Measurements from ENCODE around the gene SLC22A31.
A peak's percentile ranks its signal among the peaks of the same experiment; 100 is the strongest.
"Not testable (repeated sequence)": the region's sequence is repeated elsewhere in the genome, so short reads cannot be mapped to it uniquely, and the experiment has no call there.

Gene SLC22A31

DNA sequence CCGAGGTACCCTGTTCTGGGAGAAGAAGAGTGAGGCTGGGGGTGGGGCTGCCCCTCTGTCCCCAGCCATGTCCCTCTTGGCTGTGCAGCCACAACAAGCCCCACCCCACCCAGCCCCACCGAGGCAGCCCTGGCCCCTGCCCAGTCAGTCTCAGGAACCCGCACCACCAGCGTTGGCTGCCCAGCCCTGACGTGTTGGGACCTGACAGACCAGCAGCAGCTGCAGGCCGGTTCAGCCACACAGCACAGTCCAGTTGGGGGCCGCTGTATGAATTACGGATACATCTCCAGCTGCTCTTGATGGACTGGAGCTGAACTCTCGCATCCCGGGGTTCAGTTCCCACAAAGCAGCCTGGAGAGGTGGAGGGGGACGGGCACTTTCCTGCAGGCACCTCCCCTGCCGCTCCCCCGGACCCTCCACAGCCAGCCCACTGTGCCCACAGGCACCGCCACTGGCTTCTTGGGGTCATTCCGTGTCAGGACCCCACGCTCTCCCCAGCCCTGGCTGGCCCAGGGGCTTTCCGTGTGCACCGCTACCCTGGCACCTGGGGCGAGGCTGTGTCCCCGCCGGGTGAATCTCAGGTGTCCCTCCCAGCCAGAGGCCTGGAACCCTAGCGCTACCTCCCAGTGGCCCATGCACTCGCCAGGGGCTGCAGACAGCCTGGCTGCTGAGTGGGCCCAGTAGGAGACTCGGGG, 21.7 kb downstream of the SLC22A31 start:
- no peak for DNase-seq

DNA sequence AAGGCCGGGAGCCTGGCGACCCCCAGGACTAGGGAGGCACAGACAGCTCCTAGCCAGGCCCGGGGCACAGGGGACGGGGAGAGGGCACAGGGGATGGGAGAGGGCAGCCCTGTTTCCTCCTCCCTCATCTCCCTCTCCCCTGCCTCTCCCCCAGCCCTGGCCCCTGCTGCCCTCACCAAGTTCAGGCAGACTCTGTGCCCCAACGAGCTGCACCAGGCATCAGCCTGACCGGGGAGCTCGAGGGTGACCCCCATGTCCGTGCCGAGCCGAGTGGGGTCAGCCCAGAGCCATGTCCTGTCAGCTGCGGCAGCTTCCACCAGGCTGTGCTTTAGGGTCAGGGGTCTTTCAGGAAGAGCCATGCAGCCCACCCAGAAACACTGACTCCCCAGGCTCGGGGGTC, 22.8 kb downstream of the SLC22A31 start:
- no peak for DNase-seq

GRCh38 chr16:89176717-89177116, 23.6 kb downstream of the SLC22A31 start:
- no peak for DNase-seq

DNA sequence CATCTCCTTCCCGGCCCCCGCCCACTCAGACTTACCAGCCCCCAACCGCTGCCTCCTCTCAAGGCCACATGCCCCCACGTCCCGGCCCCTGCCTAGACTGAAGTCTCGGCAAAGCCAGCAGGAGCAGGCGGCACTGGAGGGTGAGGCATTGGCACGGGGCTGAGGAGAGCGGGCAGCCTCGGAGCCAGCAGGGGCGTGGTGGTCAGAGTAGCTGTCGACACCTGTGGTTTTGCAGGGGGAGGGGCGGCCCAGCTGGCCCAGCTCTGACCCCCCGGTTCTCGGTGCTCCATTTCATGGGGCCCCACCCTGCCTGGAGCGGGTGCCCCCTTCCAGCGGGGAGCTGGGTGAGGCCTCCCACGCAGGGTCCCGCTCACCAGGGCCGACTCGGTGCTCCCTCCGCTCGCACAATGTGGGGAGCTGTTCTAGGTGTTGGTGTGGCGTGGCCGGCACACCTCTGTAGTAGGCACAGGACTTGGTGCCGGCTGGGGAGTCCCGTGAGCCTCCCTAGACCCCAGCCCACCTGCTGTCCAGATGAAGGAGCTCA, 24.1 kb downstream of the SLC22A31 start:
- no peak for DNase-seq

GRCh38 chr16:89175280-89176146, 24.8 kb downstream of the SLC22A31 start:
- no peak for DNase-seq

DNA sequence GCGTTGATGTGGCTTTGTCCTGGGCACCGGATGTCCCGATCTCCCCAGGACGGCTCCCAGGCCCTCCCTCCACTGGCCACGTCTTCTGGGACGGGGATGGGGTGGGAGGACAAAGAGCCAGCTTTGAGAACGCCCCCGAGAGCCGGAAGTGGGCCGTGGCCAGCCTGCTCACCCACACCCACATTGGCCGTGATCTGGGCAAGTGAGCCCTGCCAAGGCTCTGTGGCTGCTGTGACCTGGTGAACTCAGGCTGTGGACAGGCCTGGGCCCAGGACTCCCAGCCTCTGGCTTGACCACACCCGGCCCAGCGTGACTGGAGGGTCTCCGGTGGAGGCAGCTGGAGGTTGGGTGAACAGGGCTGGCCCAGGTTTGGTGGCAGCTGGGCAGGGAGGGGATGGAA, 25.5 kb downstream of the SLC22A31 start:
- no peak for DNase-seq

- DNase-seq: no peak
Measured at GRCh38 chr16:89174055-89174827, 26.1 kb downstream of the SLC22A31 start.

- no peak for DNase-seq
Measured at GRCh38 chr16:89173174-89173921, 27.0 kb downstream of the SLC22A31 start.

DNA sequence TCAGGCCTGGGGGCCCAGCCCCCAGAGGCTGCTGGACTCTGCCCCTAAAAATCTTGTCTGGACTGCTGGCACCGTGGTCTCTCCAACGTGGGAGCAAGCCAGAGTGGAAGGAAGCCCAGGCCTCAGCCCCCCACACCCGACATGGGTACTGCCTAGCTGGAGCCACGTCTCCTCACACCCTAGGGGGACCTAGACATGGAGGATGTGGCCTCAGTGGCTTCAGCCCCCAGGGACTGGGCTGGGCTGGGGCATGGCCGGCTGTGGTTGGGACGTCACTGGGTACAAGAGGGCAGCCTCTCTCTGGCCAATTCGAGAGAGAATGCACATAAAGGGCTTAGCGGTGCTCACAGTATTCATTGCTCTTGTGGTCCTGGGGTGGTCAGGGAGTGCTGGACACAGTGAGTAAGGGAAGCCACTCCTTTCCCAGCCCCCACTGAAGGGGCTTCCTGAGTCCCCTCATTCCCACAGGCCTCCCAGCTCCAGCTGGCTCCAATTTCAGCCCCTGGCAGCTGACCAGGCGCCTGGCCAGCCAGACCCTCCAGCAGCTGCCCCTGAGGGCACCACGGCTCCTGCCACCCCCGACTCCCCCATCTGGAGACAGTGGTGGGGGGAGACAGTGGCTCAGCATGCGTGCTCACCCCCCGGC, 27.7 kb downstream of the SLC22A31 start:
- no peak for DNase-seq

DNA sequence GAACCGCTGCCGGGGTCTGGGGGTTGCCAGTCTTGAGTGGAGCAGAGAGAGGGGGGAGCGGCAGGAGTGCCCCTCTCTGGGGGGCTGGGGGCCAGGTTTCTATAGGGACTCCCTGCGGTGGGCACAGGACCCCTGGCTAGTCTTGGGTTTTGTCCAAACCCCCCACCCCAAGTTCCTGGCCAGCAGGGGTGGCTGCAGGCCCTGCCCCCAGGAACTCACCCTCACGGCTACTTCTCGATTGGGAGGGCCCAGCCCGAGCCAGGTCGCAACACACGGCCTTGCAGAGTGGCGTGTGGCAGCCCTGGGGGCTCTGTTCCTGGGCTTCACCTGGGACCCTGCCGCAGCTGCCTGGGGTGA, 28.2 kb downstream of the SLC22A31 start:
- no peak for DNase-seq

DNA sequence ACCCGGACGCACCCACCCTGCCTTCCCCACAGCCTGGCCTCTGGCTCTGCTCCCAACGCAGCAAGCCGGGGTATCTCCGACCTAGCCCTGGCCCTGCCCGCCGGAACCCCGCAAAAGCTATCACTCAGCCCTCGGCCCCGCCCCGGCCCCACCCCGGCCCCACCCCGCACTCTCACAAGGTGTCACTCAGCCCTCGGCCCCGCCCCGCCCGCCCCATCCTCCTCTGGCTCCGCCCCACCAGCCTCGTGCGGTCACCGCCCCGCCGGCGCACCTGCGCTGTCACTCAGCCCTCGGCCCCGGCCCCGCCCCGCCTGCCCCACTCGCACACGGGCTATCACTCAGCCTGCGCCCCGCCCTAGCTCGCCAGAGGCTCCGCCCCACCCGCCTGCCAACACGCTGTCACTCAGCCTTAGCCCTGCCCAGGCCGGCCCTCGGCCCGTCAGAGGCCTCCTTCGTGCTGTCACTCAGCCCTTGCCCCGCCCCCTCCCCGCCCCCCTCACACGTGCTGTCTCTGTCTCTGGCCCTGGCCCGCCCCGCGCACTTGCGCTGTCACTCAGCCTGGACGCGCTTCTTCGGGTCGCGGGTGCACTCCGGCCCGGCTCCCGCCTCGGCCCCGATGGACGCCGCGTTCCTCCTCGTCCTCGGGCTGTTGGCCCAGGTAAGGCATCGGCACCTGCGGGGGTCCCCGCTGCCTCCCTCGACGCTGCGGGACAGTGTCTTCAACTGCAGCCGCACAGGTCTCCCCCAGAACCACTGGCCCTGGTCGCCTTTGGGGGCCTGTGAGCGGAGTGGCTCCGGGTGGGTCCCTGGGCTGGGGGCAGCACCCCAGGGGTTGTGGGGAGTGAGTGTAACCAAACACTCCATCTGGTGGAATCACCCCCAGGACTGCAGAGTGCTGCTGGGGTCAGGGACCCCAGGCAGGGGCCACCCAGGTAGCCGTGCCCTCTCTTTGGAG, 28.8 kb downstream of the SLC22A31 start, which contains the start of gene CDH15:
CDH15 (plus strand) TSS at position 533 of the 955 bp plus-strand sequence; CDS start at position 617, 84 bp downstream.
- peak; percentile 98 for DNase-seq

DNA sequence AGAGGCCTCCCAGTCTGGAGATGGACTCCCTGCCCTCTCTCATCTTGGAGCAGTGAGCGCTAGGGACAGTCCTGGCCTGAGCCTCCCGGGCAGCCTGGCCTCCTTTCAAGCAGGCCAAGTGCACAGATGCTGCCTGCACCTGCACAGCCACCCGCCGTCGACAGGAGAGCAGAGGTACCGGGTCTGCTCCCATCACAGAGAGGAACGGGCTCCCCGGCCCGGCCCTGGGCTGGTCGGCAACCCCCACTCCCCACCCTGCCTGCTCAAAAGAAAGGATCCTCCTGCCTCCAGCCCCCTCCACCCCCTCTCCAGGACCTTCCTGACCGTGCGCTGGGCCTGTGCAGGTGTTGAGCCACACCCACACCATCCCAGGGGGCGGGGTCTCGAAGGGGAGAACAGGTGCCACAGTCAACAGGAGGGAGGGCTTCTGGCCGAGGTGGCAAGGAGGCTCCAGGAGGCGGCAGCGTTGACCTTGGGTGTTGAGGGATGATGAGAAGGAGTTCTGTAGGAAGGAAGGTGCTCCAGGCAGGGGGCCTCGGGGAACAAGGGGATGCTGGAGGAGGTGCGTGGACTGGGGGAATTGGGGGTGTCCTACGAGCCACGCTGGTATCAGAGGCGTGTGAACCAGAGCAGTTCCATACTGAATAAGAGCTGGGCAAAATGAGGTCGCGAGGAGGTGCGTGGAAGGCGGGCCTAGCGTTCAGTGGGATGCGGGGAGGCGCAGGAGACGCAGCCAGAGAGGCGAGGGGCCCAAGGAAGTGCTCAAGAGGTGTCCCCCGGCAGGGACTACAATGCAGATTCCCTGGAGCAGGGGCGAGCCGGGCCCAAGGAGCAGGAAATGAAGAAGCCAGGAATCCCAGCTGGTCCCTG, 29.8 kb downstream of the SLC22A31 start:
- DNase-seq: peak; percentile 28

DNA sequence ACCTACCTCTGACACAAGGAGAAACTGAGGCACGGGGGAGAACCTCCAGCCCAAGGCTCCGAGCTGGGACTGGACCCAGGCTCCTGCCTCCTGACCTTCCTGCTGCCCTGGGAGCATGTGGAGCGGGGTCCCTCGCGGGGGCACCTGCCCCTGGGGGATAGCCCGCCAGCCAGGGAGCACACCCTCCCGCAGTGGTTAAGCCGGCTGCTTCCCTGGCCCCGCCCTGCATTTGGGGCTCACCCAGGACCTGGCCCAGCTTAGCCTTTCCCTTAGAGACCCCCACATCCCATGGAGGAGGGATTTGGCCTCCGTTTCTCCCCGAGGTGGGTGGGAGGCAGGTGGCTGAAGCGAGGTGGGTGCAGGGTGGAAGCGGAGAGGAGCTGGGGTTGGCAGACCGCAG, 30.6 kb downstream of the SLC22A31 start:
- no peak for DNase-seq

DNA sequence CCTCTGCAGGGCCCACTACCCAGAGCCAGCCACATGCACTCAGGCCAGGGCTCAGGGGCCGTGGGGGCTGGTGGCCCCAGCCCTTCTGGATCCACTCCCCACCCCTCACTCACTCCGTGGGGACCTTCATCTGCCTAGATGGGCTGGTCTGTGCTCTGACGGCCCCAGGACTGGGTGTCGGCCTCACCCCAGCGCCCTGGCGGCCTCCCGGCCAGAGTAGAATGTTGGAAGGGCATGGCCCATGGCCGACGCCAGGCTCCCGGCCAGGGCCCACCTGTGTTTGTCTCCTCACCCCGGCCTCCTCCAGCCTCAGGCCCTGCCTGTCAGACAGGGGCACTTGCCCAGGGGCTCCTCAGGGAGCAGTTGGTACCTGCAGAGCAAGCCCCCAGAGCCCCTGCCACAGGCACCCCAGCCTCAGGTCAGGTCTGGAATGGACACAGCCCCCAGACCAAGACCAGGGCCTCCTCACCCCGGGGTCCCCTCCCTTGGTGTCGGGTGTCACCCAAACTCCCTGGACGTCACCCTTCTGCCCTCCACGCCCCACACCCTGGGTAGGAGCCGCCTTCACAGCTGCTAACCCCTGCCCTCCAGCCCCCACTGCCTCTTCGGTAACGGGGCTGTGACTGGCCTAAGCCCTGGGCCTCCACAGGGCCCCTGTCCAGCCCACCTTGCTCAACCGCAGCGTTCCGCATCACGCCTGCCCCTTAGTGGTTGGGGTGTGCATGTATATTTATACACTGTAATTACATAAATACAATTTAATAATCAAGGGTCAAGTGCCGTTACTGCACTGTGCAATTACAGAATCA, 31.8 kb downstream of the SLC22A31 start:
- no peak for DNase-seq

- DNase-seq: peak; percentile 92
Measured at GRCh38 chr16:89167425-89167941, 32.9 kb downstream of the SLC22A31 start.

DNA sequence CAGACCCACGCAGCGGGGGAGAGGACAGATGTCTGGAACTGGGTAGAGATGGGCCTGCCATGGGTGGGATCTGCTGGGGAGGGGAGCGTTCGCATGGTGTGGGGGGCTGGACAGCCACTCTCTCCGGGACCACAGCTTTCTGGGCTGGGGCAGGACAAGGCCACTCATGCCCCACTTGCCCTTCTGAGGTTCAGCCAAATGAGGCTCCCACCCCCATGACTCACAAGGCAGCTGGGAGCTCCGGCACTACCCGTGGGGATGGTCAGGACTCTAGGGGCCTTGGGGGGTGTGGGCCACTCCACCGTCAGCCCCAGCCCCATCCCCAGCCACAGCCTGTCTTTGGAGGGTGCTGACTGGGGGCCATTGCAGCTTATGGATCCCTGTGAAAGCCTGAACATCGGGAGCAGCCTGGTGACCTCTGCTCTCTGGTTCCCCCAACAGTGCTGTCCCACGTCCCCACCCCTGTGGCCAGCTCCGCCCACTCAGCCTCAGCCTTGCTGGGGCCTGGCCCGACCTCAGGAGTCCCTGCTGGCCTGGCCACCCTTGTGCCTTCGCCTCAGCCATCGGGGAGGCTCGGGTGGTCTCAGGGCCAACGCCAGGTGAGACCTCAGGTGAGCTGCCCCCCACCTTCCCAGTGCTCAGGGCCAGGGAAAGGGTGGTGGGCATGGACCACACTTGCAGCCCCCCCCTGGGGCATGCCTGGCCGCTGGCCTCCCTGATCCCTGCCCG, 33.5 kb downstream of the SLC22A31 start:
- no peak for DNase-seq

DNA sequence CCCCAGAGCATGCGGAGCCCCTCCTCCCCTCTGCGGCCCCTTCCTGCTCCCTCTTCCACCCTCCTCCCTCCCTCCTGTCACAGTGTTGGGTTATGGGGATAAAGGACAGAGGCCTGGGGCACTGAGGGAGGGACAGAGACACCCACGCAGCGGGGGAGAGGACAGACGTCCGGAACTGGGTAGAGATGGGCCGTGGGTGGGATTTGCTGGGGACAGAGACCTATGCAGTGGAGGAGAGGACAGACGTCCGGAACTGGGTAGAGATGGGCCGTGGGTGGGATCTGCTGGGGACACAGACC, 34.7 kb downstream of the SLC22A31 start:
- DNase-seq: not testable (repeated sequence)
